GM21619 (cell line): ENCODE measurements around the gene CDC42BPA.
"Not testable (repeated sequence)": the region's sequence is repeated elsewhere in the genome, so short reads cannot be mapped to it uniquely, and the experiment has no call there.

Source experiments
- ATAC-seq: cut with Tn5 transposase; IDR thresholded peaks from one replicate; pipeline ENCODE4 v1.9.1; 2021; ENCODE audit not compliant: unreplicated experiment

Gene CDC42BPA

GRCh38 chr1:226972931-226973330, 345.4 kb downstream of the CDC42BPA start:
- ATAC-seq = no peak

DNA sequence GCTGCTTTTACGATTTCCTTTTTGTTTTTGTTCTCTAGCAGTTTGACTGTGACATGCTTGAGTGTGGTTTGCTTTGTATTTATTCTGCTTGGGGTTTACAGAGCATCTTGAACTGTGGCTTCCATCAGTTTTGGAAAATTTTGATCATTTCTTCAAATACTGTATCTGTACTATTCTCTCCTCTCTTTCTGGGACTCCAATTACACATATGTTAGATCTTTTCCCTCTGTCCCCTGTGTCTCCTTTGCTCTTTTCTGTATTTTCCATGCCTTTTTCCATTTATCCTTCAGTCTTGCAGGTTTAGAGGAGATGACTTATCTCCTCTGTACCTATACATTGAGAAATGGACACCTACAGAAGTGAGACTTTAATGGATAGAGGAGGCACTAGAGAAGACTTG, 346.5 kb downstream of the CDC42BPA start:
- ATAC-seq = no peak

DNA sequence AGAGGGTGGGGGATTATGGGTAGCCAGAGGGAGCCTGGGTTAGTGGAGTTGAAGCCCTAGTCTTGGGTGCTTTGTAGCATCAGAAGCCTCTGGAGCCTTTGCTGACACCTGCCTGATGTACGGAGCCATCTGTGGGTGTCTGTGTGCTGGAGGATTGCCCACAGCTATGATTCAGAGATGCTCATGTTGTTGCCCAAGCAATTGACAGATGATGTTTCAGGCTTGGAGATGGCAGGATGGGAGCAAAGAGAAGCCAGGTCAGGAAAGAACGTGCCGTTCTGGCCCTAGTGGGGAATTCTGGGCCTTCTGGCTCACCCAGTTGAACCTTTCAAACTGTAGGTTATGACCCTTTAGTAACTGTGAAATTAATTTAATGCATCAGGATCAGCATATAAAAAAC, 350.6 kb downstream of the CDC42BPA start:
- ATAC-seq = no peak

GRCh38 chr1:226966683-226967082, 351.6 kb downstream of the CDC42BPA start:
- ATAC-seq = no peak

- no peak for ATAC-seq
Measured at GRCh38 chr1:226965581-226966440, 352.5 kb downstream of the CDC42BPA start.

DNA sequence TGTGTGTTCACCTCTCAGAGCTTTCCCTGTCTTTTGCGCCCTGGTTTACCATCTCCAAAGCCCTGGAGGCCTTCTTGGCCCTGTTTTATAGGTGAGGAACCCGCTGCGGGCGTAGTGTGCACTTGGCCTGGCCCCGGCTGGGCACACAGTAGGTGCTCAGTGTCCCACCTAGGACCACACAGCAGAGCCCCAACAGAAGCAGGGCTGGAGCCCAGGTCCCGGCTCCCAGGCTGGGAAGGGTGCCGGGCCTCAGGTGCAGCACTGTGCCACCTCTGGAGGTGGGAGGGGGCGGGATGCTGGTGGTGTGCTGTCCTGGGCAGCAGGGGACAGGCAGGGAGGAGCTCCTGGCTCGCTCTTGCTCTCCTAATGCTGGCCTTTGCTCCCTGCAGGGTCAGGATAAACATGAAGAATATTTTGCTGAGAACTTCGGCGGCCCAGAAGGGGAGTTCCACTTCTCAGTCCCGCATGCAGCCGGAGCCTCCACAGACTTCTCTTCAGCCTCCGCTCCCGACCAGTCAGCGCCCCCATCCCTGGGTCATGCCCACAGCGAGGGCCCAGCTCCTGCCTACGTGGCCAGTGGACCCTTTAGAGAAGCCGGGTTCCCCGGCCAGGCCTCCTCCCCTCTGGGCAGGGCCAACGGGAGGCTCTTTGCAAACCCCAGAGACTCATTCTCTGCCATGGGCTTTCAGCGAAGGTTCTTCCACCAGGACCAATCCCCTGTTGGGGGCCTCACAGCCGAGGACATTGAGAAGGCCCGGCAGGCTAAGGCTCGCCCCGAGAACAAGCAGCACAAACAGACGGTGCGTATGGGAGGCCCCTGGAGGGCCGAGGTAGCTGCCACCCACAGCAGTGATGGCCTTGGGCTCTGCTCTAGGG, 353.4 kb downstream of the CDC42BPA start:
- ATAC-seq = no peak

- ATAC-seq = no peak
Measured at GRCh38 chr1:226964068-226964425, 354.2 kb downstream of the CDC42BPA start.

- ATAC-seq = no peak
Measured at GRCh38 chr1:226962421-226963391, 355.6 kb downstream of the CDC42BPA start.

DNA sequence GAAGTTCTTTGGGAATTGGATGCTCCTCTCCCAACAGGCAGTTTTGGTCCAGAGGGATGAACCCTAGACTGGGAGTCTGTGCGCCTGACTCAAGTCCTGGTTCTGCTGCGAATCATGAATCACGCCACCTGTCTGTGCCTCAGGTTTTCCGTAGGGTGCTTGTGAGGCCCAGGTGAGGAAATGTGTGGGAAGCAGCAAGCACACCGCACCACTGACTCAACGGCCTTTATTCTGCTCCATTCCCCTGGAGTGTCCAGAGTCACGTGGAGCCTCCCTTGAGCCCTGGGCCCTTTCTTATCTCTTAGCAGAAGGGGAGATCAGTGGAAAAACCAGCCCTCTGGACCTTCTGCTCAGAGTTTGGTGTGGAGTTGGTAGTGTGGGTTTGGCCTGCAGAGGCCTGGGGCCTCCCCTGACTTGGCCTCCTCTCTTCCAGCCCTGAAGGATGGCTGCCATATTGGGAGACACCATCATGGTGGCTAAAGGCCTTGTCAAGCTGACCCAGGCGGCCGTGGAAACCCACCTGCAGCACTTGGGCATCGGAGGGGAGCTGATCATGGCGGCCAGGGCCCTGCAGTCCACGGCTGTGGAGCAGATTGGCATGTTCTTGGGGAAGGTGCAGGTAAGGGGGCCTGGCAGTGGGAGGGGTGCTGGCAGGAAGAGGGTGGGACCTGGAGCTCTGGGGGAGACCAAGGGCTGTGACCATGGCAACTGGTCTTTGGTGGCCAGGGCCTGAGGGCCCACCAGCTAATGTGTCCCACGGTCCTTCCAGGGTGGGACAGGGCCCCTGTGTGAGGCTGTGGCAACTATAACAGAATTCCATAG, 357.1 kb downstream of the CDC42BPA start:
- no peak for ATAC-seq

DNA sequence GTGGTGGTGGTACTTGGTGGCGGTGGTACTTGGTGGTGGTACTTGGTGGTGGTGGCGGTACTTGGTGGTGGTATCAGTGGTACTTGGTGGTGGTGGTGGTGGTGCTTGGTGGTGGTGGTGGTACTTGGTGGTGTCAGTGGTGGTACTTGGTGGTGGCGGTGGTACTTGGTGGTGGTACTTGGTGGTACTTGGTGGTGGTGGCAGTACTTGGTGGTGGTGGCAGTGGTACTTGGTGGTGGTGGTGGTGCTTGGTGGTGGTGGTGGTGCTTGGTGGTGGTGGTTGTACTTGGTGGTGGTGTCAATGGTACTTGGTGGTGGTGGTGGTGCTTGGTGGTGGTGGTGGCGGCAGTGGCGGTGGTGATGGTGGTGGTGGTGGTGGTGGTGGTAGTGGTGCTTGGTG, 358.0 kb downstream of the CDC42BPA start:
- no peak for ATAC-seq

GRCh38 chr1:226958300-226958699, 360.0 kb downstream of the CDC42BPA start:
- ATAC-seq = no peak

DNA sequence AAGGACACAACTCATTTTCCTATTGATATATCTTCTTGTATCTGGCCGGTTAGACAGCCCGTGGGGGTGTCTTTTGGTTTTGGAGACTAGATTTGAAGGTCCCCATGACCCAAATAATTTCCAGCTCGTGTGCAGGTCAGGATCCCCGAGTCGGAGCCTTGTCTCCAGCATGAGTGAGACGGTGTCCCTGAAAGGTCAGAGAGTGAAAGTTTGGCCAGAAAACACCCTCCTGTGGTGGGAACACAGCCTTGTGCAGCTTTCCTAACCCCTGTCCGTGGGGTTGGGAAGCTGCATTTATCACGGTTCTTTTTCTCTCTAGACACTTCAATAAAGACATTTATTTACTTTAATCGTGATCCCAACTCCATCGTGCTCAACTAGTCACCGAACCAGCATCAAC, 360.6 kb downstream of the CDC42BPA start:
- no peak for ATAC-seq

GRCh38 chr1:226956942-226957713, 361.2 kb downstream of the CDC42BPA start:
- ATAC-seq = no peak

GRCh38 chr1:226955857-226956256, 362.4 kb downstream of the CDC42BPA start:
- not testable (repeated sequence) for ATAC-seq

DNA sequence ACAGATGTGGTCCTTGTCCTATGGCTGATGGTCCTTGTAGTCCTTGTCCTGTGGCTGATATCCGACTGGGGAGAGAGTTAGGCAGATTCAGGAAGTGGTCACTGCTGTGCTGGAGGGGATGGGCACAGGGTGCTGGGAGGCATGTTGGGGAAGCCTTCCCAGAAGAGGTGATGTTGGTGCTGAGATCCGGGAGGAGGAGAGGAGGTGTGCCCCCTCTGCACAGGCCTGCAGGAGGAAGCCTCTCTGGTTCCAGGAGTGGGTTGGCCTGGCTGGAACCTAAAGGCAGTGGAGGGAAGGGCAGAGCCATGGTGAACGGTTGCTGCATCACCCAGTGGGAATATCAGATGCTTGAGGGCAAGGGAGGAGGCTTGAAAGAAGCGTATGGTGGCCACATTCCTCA, 363.5 kb downstream of the CDC42BPA start:
- no peak for ATAC-seq

DNA sequence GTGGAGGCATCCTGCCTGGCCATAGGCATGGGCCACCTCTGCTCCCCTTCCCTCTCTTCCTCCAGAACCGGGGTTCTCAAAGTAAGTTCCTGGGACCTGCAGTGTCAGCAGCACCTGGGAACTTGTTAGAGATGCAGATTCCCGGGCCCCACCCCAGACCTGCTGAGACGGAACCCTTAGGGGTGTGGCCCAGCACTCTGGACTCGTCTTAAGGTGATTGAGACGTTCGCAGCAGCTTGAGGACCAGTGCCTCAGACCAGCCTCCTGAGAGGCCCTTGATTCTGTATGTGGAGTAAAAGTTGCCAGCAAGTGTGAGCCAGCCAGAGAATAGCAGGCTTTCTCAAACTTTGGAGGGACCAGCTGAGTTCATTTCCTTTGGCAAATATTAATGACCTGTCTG, 364.0 kb downstream of the CDC42BPA start:
- no peak for ATAC-seq

DNA sequence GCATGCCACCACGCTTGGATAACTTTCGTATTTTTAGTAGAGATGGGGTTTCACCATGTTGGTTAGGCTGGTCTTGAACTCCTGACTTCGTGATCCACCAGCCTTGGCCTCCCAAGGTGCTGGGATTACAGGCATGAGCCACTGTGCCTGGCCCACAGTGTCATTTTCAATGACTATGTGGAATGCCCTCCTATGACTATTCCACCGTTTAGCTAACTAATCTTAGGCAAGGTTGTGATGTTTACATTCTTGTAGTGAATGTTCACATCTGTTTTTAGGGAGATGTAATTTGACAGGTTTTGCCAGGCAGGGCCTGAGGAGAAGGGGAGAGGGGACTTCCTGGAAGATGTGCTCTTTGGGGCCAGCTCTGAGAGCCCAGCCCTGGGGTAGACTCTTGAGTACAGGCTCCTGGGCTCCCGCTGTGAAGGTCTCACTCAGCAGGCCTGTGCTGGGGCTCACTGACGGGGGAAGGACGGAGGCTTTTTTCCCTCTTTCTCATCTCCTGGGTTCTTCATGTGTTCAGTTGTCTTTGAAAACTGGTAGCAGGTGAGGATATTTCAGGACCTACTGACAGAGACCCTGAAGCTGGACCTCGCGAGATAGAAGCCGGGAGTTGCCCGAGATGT, 365.0 kb downstream of the CDC42BPA start:
- ATAC-seq = no peak

DNA sequence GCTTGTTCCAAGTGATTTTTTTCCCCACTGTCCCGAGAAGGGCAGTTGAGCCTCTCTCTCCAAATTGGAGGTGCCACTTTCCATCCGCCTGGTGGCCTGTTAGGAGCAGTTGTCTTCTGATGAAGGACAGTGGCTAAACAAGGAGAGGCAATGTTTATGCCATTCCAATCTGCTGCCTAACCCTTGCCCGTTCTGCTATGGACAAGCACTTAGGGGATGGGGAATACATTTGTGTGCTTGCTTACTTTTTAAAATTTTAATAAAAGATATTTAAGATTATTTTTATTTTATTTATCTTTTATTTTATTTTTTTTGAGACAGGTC, 366.2 kb downstream of the CDC42BPA start:
- no peak for ATAC-seq
